Neural cell (in vitro differentiated cells): ENCODE results near the gene IFI44. TPM values are rescaled to one million over a fixed set of nuclear protein-coding genes. Genes with fewer than 3 reads are reported as not detected.

Experiments
- H2AFZ ChIP-seq: fragments of 200-600, 300-800 bp; sonication (generic), shearing (Covaris generic); 2 replicates; pipeline ENCODE4 v1.6.0; 2014; ENCODE audit warnings: low read depth, mild to moderate bottlenecking, antibody characterized with exemption, low read length, moderate library complexity
- H3F3A ChIP-seq: fragments of 200-600 bp; shearing (Covaris generic); 2 replicates; pipeline ENCODE4 v1.6.1; 2016; ENCODE audit warnings: mild to moderate bottlenecking, moderate library complexity, mixed read lengths, antibody characterized with exemption, low read length; ENCODE audit not compliant: insufficient read depth, poor library complexity, severe bottlenecking
- H3K27ac ChIP-seq: fragments of 200-600, 300-800 bp; sonication (generic), shearing (Covaris generic); 2 replicates; pipeline ENCODE4 v1.5.1; 2014; ENCODE audit warnings: mild to moderate bottlenecking, low read length, moderate library complexity
- H3K27me3 ChIP-seq: fragments of 300-800, 200-600 bp; sonication (generic), shearing (Covaris generic); 2 replicates; pipeline ENCODE4 v1.6.0; 2014; ENCODE audit warnings: mild to moderate bottlenecking, low read depth, low read length, moderate library complexity; ENCODE audit not compliant: insufficient read depth
- H3K36me3 ChIP-seq: fragments of 300-800, 200-600 bp; sonication (generic), shearing (Covaris generic); 2 replicates; pipeline ENCODE4 v1.5.1; 2014; ENCODE audit warnings: mild to moderate bottlenecking, antibody characterized with exemption, low read length, moderate library complexity; ENCODE audit not compliant: insufficient read depth
- H3K4me2 ChIP-seq: fragments of 300-800, 200-600 bp; sonication (generic), shearing (Covaris generic); 2 replicates; pipeline ENCODE4 v1.6.0; 2014; ENCODE audit warnings: mild to moderate bottlenecking, low read length
- H3K4me3 ChIP-seq: fragments of 300-800, 200-600 bp; sonication (generic), shearing (Covaris generic); 2 replicates; pipeline ENCODE4 v1.5.1; 2014; ENCODE audit warnings: mild to moderate bottlenecking, low read length, moderate library complexity
- H3K79me2 ChIP-seq: fragments of 200-600 bp; shearing (Covaris generic); replicated peaks from 2 replicates; pipeline ENCODE4 v1.6.0; 2014; ENCODE audit warnings: mild to moderate bottlenecking, low read length, moderate library complexity; ENCODE audit not compliant: insufficient read depth
- H3K9ac ChIP-seq: fragments of 300-800, 200-600 bp; sonication (generic), shearing (Covaris generic); 2 replicates; pipeline ENCODE4 v1.6.1; 2016; ENCODE audit warnings: mild to moderate bottlenecking, low read length, mixed read lengths
- H3K9me2 ChIP-seq: fragments of 200-600 bp; shearing (Covaris generic); 2 replicates; pipeline ENCODE4 v1.6.1; 2016; ENCODE audit warnings: mild to moderate bottlenecking, low read length, mixed read lengths; ENCODE audit not compliant: insufficient read depth
- H3K9me3 ChIP-seq: fragments of 200-600, 300-800 bp; sonication (generic), shearing (Covaris generic); 2 replicates; pipeline ENCODE4 v1.6.1; 2016; ENCODE audit warnings: mild to moderate bottlenecking, mixed run types, low read length, moderate library complexity, mixed read lengths
- H4K20me1 ChIP-seq: fragments of 200-600 bp; shearing (Covaris generic); 2 replicates; pipeline ENCODE4 v1.6.1; 2016; ENCODE audit warnings: mild to moderate bottlenecking, mixed run types; ENCODE audit not compliant: insufficient read depth
- CTCF ChIP-seq: fragments of 450-650 bp; IDR thresholded peaks from 2 replicates; pipeline ENCODE4 v1.5.1; 2014; ENCODE audit warnings: antibody characterized with exemption, mild to moderate bottlenecking, moderate library complexity; ENCODE audit not compliant: poor library complexity, severe bottlenecking
- EP300 ChIP-seq: fragments of 450-650 bp; conservative IDR thresholded peaks from 2 replicates; pipeline ENCODE4 v1.6.1; 2014; ENCODE audit warnings: antibody characterized with exemption, mild to moderate bottlenecking, moderate library complexity; ENCODE audit not compliant: poor library complexity, severe bottlenecking
- EZH2 ChIP-seq: fragments of 200-600, 300-800 bp; shearing (Covaris generic), sonication (generic); IDR thresholded peaks from 2 replicates; pipeline ENCODE4 v1.6.1; 2014; ENCODE audit warnings: antibody characterized with exemption, low read length, borderline replicate concordance, mild to moderate bottlenecking; ENCODE audit not compliant: insufficient read depth, poor library complexity, severe bottlenecking
- MXI1 ChIP-seq: fragments of 450-650 bp; conservative IDR thresholded peaks from 2 replicates; pipeline ENCODE4 v1.6.1; 2014; ENCODE audit warnings: antibody characterized with exemption, mild to moderate bottlenecking; ENCODE audit not compliant: poor library complexity, severe bottlenecking
- POLR2AphosphoS5 ChIP-seq: IDR thresholded peaks from 2 replicates; pipeline ENCODE4 v1.6.1; 2012
- RAD21 ChIP-seq: fragments of 450-650 bp; conservative IDR thresholded peaks from 2 replicates; pipeline ENCODE4 v1.6.1; 2014; ENCODE audit warnings: antibody characterized with exemption, mild to moderate bottlenecking, moderate library complexity
- REST ChIP-seq: IDR thresholded peaks from 2 replicates; pipeline ENCODE4 v1.6.1; 2012; ENCODE audit warnings: borderline replicate concordance
- SMC3 ChIP-seq: fragments of 450-650 bp; conservative IDR thresholded peaks from 2 replicates; pipeline ENCODE4 v1.6.1; 2014; ENCODE audit warnings: antibody characterized with exemption, mild to moderate bottlenecking, moderate library complexity; ENCODE audit not compliant: poor library complexity
- TAF1 ChIP-seq: IDR thresholded peaks from 2 replicates; pipeline ENCODE4 v1.6.1; 2012; ENCODE audit warnings: low read depth
- polyA plus RNA-seq: library from polyadenylated mRNA; depleted of rRNA; stranded (reverse); fragments of >200 nt; gene quantifications from 2 replicates; pipeline ENCODE4 v1.2.3, GENCODE V29; 2014

The IFI44 gene
- polyA plus RNA-seq, 1 donor from 2014 or later: not detected

DNA sequence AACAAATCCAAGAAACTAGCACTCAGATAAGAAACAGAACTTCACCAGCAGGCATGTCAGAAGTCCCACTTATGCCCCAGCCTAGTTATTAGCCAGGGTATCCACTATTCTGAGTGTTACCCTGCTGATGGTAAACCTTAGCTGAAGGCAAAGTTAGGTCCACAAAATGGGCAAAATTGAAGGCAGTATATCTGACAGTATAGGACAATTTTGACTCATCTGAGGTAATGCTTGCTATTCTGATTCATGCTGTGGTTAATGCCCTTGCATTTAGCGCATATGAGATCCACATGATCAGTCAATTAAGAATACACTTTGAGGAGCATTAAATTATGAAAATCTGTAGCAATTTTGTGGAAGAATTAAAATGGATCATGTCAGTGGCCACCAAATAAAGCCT lies 15.1 kb downstream of the IFI44 start:
- Histone ChIP-seq H3K9me3 (no peaks in the 10 kb centered on the region), H4K20me1 (no peaks in the 10 kb centered on the region), H3K36me3 (no peaks in the 10 kb centered on the region), H2AFZ (no peak overlapping the region), H3K9me2 (no peaks in the 10 kb centered on the region), H3K4me2 (no peak overlapping the region), H3K9ac (no peak overlapping the region), H3K79me2 (no peaks in the 10 kb centered on the region), H3K27ac (no peak overlapping the region), H3K27me3 (no peaks in the 10 kb centered on the region), H3K4me3 (no peak overlapping the region), H3F3A (no peaks in the 10 kb centered on the region)
- TF ChIP-seq SMC3: no peak
- TF ChIP-seq MXI1: no peak

DNA sequence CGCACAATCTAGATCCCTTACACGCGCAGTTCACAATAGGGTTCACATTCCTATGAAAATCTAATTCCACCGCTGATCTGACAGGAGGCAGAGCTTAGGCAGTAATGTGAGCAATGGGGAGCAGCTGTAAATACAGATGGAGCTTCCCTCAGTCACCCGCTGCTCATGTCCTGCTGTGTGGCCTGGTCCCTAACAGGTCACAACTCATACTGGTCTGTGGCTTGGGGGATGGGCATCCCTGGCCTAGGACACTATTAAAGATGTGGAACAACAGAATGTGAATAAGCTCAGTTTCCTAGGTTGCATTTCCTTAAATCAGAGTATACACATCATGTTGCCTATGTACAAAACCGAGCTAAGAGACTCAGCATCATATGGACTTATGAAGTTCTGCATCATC lies 16.2 kb downstream of the IFI44 start:
- no peaks in the 10 kb centered on the region for H3F3A ChIP-seq
- H3K36me3 ChIP-seq: no peaks in the 10 kb centered on the region
- no peak overlapping the region for H3K27ac ChIP-seq
- H3K27me3 ChIP-seq: no peaks in the 10 kb centered on the region
- TF ChIP-seq POLR2AphosphoS5: no peak
- TF ChIP-seq SMC3: no peak
- no peak for TF ChIP-seq TAF1
- TF ChIP-seq MXI1: no peak
- no peak for TF ChIP-seq REST
- no peak for TF ChIP-seq CTCF
- TF ChIP-seq EZH2: no peak
- TF ChIP-seq RAD21: no peak
- TF ChIP-seq EP300: no peak
- no peak overlapping the region for H3K4me3 ChIP-seq
- no peak overlapping the region for H3K9ac ChIP-seq
- no peak overlapping the region for H3K4me2 ChIP-seq
- no peaks in the 10 kb centered on the region for H3K9me3 ChIP-seq
- no peaks in the 10 kb centered on the region for H4K20me1 ChIP-seq
- H3K79me2 ChIP-seq: no peaks in the 10 kb centered on the region
- H2AFZ ChIP-seq: no peak overlapping the region
- no peaks in the 10 kb centered on the region for H3K9me2 ChIP-seq

DNA sequence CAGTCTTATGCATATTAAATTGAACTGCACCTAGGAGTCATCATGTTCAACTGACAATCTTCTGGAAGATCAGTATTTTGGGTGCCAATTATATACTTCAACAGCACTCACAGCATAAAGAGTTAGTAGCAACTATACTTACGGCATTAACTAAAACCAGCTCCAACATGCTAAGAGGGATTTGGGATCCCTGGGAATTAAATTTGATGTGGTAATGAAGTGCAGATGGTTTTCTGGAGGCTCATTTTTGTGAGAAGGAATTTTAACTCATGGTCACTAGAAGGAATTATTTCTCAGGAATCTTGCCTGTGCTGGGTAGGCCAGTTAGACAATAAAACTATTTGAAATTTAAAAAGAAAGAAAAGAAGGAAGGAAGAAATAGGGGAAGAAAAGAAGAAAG lies 18.3 kb downstream of the IFI44 start:
- no peak overlapping the region for H3K27ac ChIP-seq

More for the DNA sequence above, 18.3 kb downstream of the IFI44 start:
- H3K27me3 ChIP-seq: no peaks in the 10 kb centered on the region
- H3K79me2 ChIP-seq: no peaks in the 10 kb centered on the region
- H3K9me3 ChIP-seq: no peaks in the 10 kb centered on the region
- no peak overlapping the region for H3K4me2 ChIP-seq
- no peak overlapping the region for H2AFZ ChIP-seq
- H3F3A ChIP-seq: no peaks in the 10 kb centered on the region
- H4K20me1 ChIP-seq: no peaks in the 10 kb centered on the region
- H3K9ac ChIP-seq: no peak overlapping the region
- no peaks in the 10 kb centered on the region for H3K9me2 ChIP-seq
- no peaks in the 10 kb centered on the region for H3K36me3 ChIP-seq
- no peak overlapping the region for H3K4me3 ChIP-seq
- TF ChIP-seq EZH2 (no peak), EP300 (no peak), POLR2AphosphoS5 (no peak), SMC3 (no peak), RAD21 (no peak), TAF1 (no peak), MXI1 (no peak), REST (no peak), CTCF (no peak)
